Ovary (tissue), 9 donors: ENCODE data around the gene GUCD1. TPM values are rescaled to one million over a fixed set of nuclear protein-coding genes. Genes with fewer than 3 reads are reported as not detected.

Experiments
- DNase-seq, 5 donors: peaks; one replicate each; pipeline ENCODE4 v3.0.0-alpha.2; 2019 to 2020
- H3K27ac ChIP-seq, 2 donors: fragments of 200-600 bp; one replicate each; pipeline versions ENCODE4 v1.5.1 to v1.8.0; 2019 to 2022
- H3K27me3 ChIP-seq: fragments of 200-600 bp; one replicate; pipeline ENCODE4 v1.8.0; 2022
- H3K36me3 ChIP-seq: fragments of 200-600 bp; sonication (generic); one replicate; pipeline ENCODE4 v1.5.1; 2019
- H3K4me1 ChIP-seq: one replicate; pipeline ENCODE4 v1.8.1; 2013; ENCODE audit warnings: mild to moderate bottlenecking, moderate library complexity; ENCODE audit not compliant: insufficient read depth
- H3K4me3 ChIP-seq: fragments of 200-600 bp; sonication (generic); one replicate; pipeline ENCODE4 v1.5.1; 2017
- H3K9me3 ChIP-seq, 2 donors: fragments of 200-600 bp in 1 of 2; sonication (generic) in 1 of 2; one replicate each; pipeline versions ENCODE4 v1.5.1 to v1.8.1; 2013 to 2019; ENCODE audit warnings: mild to moderate bottlenecking in 1 of 2, moderate library complexity in 1 of 2
- EP300 ChIP-seq: sonication (generic); formaldehyde crosslinking; IDR thresholded peaks from one replicate; pipeline ENCODE4 v1.6.1; 2017; ENCODE audit warnings: antibody characterized with exemption
- POLR2A ChIP-seq: fragments of 450-650 bp; IDR thresholded peaks from one replicate; pipeline ENCODE4 v1.6.1; 2017; ENCODE audit warnings: antibody characterized with exemption, mild to moderate bottlenecking, moderate library complexity
- WGBS, 3 donors: extraction: QIAGEN DNeasy Blood & Tissue Kit in 1 of 3; methylation state at CpG; one replicate each; pipeline versions ENCODE4 v1.1.5 to v1.1.7; 2013 to 2017; 5-methylcytosine and 5-hydroxymethylcytosine counted together
- intact Hi-C, 4 donors: fragments of 100-400 bp; cut with DNase I; formaldehyde crosslinking; loops; one replicate each; pipeline versions ENCODE4 v1.11.0 to v1.15.1; 2022 to 2023
- polyA plus RNA-seq, 2 donors: library from polyadenylated mRNA; stranded (reverse); fragments of 200-250 nt in 1 of 2; fragments of 350-450 nt in 1 of 2; fragmentation: Illumina TruSeq in 1 of 2; extraction: RNeasy Lipid Tissue Mini Kit (QIAGEN cat#74804) in 1 of 2; gene quantifications; one replicate each; pipeline ENCODE4 v1.2.3, GENCODE V29; 2013 to 2014
- total RNA-seq, 7 donors: library from RNA; depleted of rRNA in 2 of 7; stranded (reverse); fragments of >200 nt in 2 of 7; fragmentation: NEBNext Ultra II Directional in 3 of 7; extraction: Animal tissue kit (Norgen Biotek cat#: 25700) in 3 of 7; gene quantifications; one replicate each; pipeline versions ENCODE4 v1.1.0 to v1.2.4, GENCODE V29; 2016 to 2023
- TF ChIP-seq, protein P1 (sequence below), 3 donors: fragments of 450-650 bp in 2 of 3; fragments of 200-600 bp in 1 of 3; IDR thresholded peaks; one replicate each; pipeline versions ENCODE4 v1.5.1 to v1.8.0; 2016 to 2022; ENCODE audit warnings: antibody characterized with exemption in 3 of 3, mild to moderate bottlenecking in 1 of 3
- donor health status: DM: no; HTN: no; CAD: no; lungs with moderate emphysema.
- donor health status: DM: no; HTN: no; CAD: no.
- donor health status: Bipolar disorder and iron deficiency.
- donor health status: DM: yes; HTN: yes; CAD: no.
- donor health status: DM: no; HTN: no; CAD: no.
- donor health status: DM: yes; HTN: yes; CAD: no.

The GUCD1 gene
- total and polyA plus RNA-seq, 9 donors: 30.3 to 85.4 (median 55.4) TPM

DNA sequence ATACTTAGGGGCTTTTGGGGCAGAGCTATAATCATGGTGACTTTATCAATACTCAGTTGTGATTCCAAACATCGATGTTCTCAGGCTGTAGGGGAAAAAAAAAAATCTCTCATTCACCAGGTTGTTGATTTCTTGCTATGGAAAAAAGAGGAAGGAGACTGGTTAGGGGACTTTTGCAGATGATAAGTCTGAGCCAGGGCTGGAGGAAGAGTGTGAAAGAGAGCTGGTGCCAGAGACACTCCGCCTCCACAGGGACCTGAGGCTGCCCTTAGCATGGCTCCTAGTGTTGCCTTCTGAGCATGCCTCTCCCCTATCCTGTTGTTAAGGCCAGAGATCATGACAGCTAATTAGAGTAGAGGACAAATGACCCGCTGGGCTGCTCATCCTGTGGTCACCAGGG, 42.9 kb downstream of the GUCD1 start:
- H3K4me1 ChIP-seq: no peaks in the 10 kb centered on the region
- H3K36me3 ChIP-seq: no peaks in the 10 kb centered on the region
- peak in 1 of 5 donors; percentile 4 for DNase-seq
- H3K9me3 ChIP-seq: no peaks in the 10 kb centered on the region
- 75 to 86% (median 82%) methylated on average over 3 of the region's 3 CpGs for WGBS, 3 donors
- H3K4me3 ChIP-seq: no peak overlapping the region
- TF ChIP-seq, protein P1, sequence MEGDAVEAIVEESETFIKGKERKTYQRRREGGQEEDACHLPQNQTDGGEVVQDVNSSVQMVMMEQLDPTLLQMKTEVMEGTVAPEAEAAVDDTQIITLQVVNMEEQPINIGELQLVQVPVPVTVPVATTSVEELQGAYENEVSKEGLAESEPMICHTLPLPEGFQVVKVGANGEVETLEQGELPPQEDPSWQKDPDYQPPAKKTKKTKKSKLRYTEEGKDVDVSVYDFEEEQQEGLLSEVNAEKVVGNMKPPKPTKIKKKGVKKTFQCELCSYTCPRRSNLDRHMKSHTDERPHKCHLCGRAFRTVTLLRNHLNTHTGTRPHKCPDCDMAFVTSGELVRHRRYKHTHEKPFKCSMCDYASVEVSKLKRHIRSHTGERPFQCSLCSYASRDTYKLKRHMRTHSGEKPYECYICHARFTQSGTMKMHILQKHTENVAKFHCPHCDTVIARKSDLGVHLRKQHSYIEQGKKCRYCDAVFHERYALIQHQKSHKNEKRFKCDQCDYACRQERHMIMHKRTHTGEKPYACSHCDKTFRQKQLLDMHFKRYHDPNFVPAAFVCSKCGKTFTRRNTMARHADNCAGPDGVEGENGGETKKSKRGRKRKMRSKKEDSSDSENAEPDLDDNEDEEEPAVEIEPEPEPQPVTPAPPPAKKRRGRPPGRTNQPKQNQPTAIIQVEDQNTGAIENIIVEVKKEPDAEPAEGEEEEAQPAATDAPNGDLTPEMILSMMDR (IDR thresholded peaks at IDR 0.05): no peak
- TF ChIP-seq POLR2A: no peak
- no peaks in the 10 kb centered on the region for H3K27me3 ChIP-seq
- no peak overlapping the region for H3K27ac ChIP-seq
- intact Hi-C loops: loop anchor here in 1 of 4 donors (10.0 kb wide), 1 partner anchor 77 kb away; no protein-coding TSS in a partner anchor

DNA sequence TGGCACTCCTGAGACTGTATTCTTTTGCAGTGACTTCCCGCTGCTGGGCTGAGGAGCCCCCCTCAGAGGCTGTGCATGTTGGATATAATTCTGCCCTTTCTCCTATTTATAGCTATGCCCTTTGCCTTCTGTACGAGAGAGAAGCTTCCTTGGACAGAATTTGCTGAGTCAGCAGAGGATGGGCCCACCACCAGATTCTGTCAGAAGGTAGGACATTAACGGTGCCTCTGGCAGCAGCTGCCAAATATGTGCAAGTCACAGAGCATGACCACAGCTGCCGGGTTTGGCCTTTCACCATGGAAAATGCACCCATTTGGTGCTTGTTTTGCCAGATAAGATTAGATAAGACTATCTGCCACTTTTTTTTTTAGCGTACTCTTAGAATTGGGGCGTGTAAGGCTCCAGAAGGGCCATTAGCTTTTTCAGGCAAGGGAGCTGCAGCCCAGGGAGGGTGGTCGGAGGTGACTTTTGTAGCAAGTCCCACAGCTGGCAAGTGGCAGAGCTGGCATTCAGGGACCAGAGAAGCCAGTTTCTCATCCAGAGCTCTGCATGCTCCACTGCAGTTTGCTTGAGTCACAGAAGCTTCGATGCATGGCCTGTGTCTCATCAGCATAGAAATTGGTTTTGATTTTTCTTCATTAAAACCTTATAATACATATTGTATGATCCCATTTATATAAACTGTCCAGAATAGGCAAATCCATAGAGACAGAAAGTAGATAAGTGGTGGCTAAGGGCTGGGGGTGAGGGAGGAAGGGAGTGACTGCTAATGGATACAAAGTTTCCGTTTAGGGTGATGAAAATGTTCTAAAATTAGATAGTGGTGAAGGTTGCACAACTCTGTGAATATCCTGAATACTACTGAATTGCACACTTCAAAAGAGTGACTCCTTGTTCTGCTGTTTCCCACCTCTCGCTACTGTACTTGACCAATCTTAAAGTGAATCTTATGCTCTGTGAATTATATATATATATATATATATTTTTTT, 44.0 kb downstream of the GUCD1 start:
- peak in 1 of 5 donors; percentile 8 for DNase-seq
- Histone ChIP-seq H3K36me3 (no peaks in the 10 kb centered on the region), H3K4me1 (no peaks in the 10 kb centered on the region), H3K27ac (no peak overlapping the region), H3K4me3 (no peak overlapping the region), H3K9me3 (no peaks in the 10 kb centered on the region), H3K27me3 (no peaks in the 10 kb centered on the region)
- intact Hi-C loops: loop anchor here in 1 of 4 donors (10.0 kb wide), 1 partner anchor 76 kb away; no protein-coding TSS in a partner anchor
- WGBS, 3 donors: 53 to 56% (median 55%) methylated on average over 10 of the region's 10 CpGs
- TF ChIP-seq EP300: no peak
- TF ChIP-seq POLR2A: no peak
- TF ChIP-seq, protein P1 (IDR thresholded peaks at IDR 0.05): no peak

DNA sequence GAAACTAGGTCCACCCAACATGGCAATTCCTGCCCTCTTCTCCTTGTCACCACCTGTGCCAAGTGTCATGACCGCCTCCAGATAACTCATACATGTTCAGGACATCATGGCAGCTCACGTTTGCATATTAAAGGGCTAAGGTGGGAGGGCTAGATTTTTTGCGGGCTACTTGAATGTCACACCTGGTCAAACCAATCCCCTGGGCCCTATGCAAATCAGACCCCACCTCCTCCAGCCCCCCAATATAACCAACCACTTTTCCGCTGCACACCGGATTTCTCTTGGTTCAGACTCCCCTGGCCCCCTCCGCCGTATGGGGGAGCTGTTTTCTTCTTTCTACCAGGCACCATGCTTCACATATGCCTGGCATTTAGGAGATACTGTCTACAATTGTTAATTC, 47.2 kb downstream of the GUCD1 start:
- TF ChIP-seq EP300 (no peak), POLR2A (no peak)
- TF ChIP-seq, protein P1 (IDR thresholded peaks at IDR 0.05): no peak
- intact Hi-C loops: loop anchor here in 1 of 4 donors (10.0 kb wide), 1 partner anchor 183 kb away; no protein-coding TSS in a partner anchor
- Histone ChIP-seq H3K27me3 (no peaks in the 10 kb centered on the region), H3K9me3 (no peaks in the 10 kb centered on the region), H3K4me1 (no peaks in the 10 kb centered on the region), H3K36me3 (no peaks in the 10 kb centered on the region), H3K4me3 (no peak overlapping the region), H3K27ac (no peak overlapping the region)
- peak in 1 of 5 donors; percentile 6 for DNase-seq
- 69 to 73% (median 70%) methylated on average over 7 of the region's 7 CpGs for WGBS, 3 donors

DNA sequence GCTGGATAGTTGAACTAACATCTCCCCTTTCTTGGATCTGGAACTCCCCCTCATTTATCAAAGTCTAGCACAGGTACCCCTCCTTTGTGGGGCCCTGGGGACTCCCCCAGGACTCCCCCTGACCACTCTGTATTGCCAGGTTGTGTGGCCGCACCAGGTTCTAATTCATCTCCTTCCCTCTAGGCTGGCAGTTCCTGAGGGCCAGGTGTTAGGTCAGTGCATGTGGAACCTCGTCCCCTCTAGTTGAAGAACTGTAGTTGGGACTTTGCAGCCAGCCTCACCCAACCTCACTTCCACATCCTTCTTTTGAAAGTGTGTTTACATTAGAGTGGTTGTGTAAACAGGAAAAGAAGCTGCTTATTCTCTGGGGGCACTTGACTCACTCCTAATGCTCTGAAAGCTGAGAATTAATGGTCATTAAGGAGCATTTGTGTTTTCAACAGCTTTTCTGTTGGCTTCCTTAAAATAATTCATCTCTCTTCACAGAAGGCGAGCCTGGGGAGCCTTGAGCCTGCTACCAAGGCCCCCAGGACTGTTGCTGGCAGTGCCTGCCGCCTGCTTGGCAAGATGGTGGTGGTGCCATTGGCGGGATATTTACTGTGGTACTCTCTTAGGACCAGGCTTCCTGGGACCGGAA, 48.0 kb downstream of the GUCD1 start:
- intact Hi-C loops: loop anchor here in 1 of 4 donors (10.0 kb wide), 1 partner anchor 182 kb away; no protein-coding TSS in a partner anchor
- Histone ChIP-seq H3K9me3 (no peaks in the 10 kb centered on the region), H3K4me3 (no peak overlapping the region), H3K4me1 (no peaks in the 10 kb centered on the region), H3K36me3 (no peaks in the 10 kb centered on the region), H3K27me3 (no peaks in the 10 kb centered on the region), H3K27ac (no peak overlapping the region)
- WGBS, 3 donors: 77 to 83% (median 78%) methylated on average over 6 of the region's 6 CpGs
- DNase-seq: peak in 1 of 5 donors; percentile 7
- TF ChIP-seq EP300: no peak
- TF ChIP-seq POLR2A: no peak
- TF ChIP-seq, protein P1 (IDR thresholded peaks at IDR 0.05): no peak
